ENCODE measurements around the gene TCF7L1.

TCF7L1 gene

DNA sequence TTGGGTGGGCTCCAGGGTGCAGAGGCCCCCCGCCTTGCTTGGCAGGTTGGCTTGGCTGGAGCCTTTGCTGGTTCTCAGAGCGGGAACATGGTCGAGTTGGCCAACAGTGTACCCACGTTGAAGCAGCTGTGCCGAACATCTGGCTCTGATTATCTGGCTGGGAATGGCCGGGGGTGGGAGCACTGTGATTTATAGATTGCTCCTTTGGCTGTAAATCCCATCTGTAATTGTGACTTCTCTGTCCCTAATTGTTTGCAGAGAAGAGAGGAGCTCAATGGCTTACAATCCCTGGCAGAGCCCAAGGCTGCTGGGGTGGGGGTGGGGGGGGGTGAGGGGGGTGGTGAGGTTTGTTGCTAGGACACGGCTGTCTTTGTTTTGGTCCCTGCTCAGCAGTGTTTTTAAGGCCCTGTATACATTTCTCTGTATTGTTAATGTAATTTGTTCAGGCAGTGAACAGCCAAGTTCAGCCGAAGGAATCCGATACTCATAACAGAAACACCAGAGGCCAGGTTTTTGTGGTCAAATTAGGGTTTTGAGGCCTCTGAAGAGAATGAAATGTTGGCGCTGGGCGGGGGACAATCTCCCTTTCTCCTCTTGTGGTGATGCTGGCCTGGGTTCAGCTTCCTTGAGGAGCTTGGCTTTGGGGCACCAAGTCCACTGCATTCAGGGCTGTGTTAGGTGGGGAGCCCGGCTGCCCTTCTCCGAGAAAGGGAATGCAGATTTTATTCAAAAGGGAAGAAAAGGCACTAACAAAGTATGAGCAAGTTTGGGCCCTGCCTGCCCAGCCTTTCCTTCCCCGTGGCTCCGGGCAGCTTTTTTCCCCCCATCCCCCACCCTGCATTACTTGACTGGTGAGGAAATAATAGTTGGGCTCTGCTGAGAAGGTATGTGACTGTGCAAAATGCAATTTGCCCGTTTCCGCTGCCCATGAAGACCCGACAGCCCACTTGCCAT, 82.5 kb downstream of the TCF7L1 start:
- no peak for DNase-seq (ENCODE audit: low read depth in 2 of 2, low spot score in 1 of 2)

DNA sequence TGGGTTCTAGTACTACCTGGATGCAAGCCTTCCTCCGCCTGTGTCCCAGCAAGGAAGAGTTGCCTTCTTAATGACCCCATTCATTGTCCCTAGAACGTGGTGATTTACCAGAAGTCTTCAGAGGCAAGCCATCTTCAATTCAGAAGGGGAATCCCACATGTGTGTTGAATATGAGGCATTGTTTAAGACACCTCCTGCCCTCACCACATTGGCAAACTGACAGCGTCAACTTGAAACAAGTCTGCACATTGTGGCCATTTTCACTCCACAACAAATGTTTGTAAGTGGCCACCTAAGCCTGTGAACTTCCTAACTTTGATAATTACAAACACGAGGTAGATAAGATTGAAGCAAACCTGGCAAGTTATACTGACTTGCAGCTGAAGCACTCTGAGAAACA, 83.7 kb downstream of the TCF7L1 start:
- DNase-seq (ENCODE audit: low read depth in 2 of 2, low spot score in 1 of 2): no peak

DNA sequence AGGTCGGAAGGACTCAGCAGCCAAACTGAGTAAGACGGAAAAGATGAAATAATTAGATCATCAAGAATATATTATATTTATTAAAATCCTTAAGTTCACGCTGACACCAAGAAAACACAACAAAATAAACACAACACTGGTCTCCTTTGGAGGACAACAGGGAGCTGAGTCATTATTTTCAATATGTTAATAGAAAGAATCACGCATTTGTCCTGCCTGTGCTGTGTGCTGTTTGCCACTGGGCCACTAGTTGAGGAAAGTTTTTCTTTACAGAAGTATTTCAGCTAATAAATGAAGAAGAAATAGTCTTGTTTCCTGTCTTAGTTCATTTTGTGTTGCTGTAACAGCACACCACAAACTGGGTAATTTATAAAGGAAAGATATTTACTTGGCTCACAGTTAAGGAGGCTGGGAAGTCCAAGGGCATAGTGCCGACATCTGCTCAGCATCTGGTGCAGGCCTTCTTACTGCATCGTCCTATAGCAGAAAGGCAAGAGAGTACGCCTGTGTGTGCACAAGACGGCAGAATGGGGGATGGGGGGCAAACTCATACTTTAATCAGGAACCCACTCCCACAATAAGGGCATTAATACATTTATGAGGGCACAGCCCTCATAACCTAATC, 88.0 kb downstream of the TCF7L1 start:
- DNase-seq (ENCODE audit: low read depth in 2 of 2, low spot score in 1 of 2): no peak

DNA sequence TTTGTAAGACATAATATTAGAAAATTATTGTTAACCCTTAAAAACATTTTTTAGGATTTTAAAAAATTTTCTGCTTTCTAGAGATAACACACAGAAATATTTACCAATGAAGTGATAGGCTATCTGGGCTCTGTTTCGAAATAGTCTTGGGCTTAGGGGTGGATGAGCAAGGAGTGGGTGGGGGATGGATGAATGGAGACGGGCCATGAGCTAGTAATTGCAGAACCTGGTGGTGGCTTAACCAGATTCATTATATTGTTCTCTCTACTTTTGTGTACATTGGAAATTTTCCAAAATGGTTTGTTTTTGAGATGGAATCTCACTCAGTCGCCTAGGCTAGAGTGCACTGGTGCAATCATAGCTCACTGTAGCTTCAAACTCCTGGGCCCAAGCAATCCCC, 89.6 kb downstream of the TCF7L1 start:
- no peak for DNase-seq (ENCODE audit: low read depth in 2 of 2, low spot score in 1 of 2)

DNA sequence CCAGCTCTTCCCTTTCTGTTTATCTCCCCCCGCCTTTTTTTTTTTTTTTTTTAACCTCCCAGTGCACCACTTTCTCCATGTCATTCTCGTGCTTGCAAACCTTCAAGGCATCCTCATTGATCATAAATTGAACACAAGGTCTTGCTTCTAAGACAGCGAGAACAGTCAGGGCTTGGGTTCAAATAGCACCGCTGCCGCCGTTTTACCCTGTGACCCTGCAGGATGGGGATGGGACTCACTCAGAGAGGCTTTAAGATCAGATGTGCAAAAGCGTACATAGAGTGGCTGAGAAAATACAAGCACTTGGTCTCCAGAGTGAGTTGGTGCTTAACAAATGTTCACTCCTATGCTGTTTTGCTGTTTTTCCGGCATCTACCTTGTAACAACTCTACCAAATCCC, 93.6 kb downstream of the TCF7L1 start:
- DNase-seq (ENCODE audit: low read depth in 2 of 2, low spot score in 1 of 2): no peak

DNA sequence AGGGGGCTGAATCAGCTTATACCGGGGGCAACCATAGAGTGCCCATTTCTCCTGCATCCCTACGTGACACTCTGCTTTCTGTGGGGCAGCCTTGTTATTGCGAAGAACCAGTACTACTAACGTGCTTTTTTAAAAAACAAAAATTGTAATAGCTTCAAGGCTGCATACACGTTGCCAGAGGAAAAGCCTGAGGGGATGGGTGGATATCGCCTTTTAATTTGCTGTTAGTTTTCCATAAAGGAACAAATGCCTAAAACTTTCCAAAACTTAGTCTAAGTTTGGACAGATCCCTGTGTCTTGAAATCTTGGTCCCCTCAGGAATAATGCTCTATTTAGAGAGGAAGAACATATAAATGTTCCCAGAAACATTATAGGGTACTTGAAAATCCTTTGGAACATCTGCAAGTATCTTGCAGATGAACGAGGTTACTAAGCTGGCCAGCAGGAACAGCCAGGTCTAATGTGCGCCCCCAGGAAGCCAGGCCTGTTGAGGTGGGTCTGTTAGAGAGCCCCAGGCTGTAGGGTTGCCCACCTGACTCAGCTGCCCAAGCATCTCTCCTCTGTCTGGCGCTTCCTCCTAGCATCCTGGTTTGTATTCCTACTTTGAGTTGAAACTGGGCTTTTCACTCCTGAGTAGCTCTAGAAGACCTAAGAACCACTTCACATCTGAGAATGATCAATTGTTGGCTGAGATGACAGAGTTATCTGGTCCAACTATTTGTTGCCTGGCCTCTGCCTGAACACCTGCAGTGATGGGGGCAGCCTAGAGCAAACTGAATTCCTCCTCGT, 97.7 kb downstream of the TCF7L1 start:
- no peak for DNase-seq (ENCODE audit: low read depth in 2 of 2, low spot score in 1 of 2)

DNA sequence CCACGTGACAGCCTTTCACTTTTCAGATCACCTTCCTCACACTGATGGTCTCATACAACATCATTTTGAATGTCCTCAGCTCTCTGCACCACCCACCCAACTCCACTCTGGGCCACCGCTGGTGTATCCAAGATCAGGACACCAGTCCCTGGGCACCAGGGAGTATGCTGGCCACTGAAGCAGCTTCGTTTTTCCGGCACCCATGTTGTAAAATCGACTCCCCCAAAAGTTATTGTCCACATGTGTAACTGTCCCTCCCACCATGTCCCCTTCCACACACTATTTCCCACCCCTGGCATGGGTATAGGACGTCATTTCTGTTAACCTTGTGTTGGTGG, 98.2 kb downstream of the TCF7L1 start:
- DNase-seq (ENCODE audit: low read depth in 2 of 2, low spot score in 1 of 2): no peak

DNA sequence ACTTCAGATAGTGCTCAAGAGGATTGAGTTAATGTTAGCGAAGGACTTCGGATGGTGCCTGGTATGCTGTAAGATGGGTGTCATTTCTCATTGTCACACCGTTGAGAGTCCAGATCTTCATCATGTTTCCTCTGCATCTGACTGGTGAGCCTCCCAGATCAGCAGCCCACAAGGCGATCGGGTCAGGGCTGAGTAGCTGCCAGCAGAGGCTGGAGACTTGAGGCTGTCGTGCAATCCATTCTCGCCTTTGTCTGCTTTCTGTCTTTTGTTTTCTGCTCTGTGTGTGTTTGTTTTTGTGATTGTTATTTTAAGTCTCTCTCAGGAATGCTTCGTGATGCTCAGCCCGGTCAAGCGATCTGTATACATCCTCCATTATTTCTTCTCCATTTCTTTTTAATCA, 98.8 kb downstream of the TCF7L1 start:
- no peak for DNase-seq (ENCODE audit: low read depth in 2 of 2, low spot score in 1 of 2)

DNA sequence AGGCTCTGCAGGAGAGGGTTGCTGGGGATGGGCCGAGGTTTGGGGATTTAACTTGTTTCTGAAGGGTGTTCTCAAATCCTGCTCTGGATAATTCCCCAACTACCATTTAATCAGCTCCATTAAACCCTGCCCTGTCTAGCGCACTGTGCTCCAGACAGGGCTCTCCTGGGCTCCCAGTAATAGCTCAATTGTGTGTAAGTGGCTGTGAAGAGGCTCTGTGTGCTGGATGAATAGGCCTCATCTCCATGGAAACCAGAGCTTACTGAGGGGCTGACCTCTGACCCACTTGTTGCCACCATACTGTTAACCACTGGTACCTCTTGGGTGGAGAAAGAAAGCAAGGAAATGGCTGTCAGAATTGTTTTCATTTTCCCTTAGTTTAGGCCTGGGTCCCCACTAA, 101.7 kb downstream of the TCF7L1 start:
- DNase-seq (ENCODE audit: low read depth in 2 of 2, low spot score in 1 of 2): no peak

DNA sequence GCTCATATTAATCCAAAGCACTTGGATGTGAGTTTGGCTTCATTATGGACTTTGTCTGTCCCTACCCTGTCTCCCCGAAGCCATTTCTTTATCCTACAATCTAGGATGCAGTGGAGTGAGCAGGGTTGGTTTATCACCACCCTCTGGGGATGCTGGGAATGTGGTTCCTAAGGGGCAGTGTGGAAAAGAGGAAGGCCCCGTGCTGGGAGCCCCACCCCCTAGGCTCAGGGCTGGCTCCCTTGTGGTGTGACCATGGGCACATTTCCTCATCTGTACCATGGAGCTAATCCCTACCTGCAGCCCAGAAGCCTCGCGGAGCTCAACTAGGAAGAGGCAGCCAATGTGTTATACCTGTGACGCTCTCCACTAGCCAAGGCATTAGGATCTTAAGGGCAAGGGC, 102.1 kb downstream of the TCF7L1 start:
- no peak for DNase-seq (ENCODE audit: low read depth in 2 of 2, low spot score in 1 of 2)

DNA sequence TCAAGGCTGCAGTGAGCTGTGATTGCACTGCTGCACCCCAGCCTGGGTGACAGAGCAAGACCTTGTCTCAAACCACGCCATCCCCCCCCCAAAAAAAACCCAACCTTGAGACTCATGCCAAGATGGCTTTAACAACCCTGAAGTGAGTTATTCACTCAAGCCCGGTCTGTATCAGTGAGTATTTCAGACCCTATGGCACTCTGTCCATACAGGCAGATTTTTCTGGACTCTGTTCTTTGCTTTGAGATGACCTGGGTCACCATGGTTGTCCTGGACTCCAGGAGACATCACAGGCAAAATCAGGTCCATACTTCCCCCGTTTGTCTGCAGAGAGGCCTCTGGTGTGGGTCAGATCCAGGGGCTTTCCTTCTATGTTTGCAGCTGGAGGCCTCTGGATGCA, 102.9 kb downstream of the TCF7L1 start:
- no peak for DNase-seq (ENCODE audit: low read depth in 2 of 2, low spot score in 1 of 2)

DNA sequence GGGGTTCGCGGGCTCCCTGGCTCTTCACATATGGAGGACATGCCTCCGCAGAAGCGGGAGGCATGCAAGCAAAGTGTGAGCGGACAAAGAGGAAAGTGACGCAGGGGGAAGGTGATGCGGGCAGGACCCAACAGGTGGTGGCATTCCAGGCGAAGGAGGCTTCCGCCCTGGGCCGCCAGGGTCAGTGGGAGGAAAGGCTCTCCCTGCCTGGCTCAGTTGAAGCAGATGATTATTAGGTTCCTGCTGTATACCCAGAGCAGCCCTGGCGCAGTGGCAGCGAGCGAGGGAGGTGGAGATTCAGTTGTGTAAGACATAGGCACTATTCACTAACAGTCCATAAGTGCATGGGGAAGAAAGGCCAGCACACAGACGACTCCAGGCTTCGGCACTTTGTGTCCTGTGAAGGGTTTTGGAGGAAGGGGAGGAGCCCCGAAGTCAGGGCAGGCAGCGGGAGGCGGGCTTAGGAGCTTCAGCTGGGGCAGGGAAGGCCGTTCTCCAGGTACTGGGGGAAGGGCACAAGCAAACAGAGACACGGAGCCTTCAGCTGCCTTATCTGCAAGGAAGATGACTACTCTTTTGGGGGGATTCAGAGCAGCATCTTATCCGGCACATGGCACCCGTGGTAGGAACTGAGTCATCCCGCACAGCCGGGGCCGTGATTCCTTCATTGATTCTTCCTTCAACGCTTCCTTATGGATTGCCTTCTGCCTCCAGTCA, 104.8 kb downstream of the TCF7L1 start:
- DNase-seq (ENCODE audit: low read depth in 2 of 2, low spot score in 1 of 2): no peak

DNA sequence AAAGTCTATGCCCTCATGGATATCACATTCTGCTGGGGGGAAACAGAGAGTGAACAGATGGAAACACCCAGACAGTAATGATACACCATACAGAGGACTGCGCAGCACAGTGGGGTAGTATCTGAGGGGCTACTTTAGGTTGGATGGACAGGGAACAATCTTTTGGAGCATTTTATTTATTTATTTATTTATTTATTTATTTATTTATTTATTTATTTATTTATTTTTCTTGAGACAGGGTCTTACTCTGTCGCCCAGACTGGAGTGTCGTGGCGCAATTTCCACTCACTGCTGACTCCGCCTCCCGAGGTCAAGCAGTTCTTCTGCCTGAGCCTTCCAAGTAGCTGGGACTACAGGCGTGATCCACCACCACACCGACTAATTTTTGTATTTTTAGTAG, 105.4 kb downstream of the TCF7L1 start:
- no peak for DNase-seq (ENCODE audit: low read depth in 2 of 2, low spot score in 1 of 2)

DNA sequence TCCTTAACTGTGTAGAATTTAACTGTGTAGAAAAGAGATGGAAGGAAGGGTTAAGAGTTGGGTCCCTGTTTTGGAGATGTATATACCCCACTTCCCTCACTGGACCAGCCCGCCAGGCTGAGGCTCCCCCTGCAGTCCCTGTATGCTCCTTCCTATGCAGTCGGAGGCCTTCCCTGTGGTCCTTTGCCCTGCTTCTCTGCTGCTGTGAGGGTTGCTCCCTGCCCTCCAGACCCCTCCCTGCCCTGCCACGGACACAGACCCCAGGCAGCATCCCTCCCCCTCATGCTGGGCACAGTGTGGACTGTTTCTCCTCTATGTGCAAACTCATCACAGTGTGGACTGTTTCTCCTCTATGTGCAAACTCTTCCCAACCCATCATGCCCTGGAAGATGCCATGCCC, 105.9 kb downstream of the TCF7L1 start:
- DNase-seq (ENCODE audit: low read depth in 2 of 2, low spot score in 1 of 2): no peak

DNA sequence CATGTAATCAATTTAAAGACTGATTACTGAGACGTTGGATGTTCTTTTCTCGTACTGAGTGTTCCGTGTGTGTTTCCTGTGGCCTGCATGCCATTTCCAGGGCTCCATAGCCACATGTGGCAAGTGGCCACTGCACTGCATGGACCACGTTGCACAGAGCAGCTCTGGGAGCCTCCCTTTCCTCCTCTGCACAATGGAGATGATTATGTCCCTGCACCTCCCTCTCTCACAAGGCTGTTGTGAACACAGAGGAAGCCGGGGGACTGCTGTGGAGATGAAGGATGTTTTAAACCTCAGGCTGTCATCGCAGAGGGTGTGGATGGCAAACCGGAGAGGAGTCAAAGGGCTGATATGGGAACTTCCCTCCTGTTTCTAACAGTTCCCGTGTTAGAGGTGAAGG, 106.9 kb downstream of the TCF7L1 start:
- DNase-seq (ENCODE audit: low read depth in 2 of 2, low spot score in 1 of 2): no peak

DNA sequence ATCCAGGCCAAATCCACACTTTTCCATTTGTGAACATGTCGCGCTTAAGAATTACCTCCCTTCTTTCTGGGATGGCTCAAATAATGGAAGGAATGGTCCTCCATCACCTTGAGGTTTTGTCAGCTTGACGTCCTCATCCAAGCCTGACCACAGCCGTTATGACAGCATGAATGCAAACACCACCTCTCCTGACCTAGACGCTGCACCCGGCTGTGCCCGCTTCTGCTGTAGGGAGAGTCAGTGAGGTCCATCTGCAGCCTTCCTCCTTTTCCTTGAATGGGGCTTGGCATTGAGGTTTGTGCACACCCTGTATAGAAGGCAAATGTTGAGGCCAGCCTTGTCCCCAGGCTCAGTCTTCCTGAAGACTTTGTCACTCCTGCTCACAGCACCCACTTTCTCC, 109.1 kb downstream of the TCF7L1 start:
- no peak for DNase-seq (ENCODE audit: low read depth in 2 of 2, low spot score in 1 of 2)

DNA sequence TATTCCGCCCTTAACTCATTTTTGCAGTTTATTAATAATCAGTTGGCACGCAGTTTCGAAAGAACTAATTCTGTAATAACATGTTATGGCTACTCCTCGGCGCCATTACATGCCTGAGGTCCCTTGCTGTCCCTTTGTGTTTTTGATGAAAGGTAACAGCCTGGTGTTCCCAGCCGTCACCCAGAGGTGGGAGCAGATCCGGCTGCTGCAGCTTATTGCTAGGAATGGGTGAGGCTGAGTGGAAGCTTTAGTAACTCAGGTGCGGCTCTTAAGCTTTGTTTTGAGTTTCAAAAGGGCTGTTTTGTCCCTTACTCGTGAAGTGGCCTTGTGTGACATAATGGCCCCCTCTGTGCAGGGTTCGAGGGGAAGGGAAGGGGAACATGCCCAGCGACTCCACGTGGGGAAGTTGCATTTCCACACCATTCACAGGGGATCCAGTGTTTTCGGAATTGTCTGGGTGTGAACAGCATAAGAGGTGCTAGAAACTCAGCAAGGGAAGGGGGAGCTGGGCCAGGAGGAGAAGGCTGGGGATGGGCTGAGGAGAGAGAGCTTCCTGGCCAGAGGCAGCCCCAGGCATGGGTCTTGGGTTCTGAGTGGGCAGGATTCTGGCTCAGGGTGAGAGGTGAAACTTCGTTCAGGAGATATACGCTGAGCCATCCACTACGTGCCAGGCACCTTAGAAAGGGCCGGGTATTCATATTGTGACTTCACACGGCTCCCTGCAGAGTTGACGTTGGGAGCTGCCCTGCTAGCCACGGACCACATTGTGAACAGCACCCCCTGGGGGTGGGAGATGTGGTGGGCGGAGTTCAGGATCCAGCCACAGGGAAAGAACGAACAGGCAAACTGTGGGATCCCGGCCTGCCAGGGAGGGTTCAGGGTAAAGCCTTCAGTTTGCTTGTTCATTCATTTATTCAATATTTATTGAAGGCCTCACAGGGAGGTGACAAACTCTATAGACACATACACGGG, 110.2 kb downstream of the TCF7L1 start:
- no peak for DNase-seq (ENCODE audit: low read depth in 2 of 2, low spot score in 1 of 2)

DNA sequence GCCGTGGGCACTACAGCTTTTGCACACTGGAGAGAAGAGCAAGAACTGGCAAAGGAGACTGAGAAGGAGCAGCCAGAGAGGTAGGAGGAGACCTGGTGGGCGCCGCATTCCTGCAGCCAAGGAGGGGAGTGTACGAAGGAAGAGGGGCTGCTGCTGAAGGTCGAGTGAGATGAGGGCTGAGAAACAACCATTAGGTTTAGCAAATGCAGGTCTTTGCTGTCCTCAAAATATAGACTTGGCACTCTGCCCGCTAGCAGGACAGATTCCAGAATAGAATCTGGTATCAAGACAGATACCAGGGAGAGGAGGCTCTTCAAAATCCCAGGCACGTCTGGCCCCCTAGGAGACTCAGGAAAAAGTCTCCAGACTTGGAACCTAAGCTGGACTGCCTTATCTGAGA, 111.6 kb downstream of the TCF7L1 start:
- DNase-seq (ENCODE audit: low read depth in 2 of 2, low spot score in 1 of 2): no peak

DNA sequence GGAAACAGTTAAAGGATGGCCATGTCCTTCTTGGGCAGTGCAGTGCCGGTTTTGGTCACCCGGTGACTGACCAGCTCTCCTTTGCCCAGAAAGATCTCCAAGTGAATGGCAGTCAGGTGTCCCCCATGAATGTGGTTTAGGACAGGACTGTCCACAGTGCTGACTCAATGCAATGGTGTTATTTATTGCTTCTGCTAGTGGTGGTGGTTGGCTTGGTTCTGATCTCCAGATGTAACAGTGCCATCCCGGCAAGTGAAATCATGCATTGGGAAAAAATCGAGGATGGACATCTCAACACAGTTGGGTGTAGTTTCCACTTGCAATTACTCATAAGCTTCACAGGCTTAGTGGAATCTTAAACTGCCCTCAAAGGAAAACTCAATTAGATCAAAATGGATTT, 112.7 kb downstream of the TCF7L1 start:
- DNase-seq (ENCODE audit: low read depth in 2 of 2, low spot score in 1 of 2): no peak

DNA sequence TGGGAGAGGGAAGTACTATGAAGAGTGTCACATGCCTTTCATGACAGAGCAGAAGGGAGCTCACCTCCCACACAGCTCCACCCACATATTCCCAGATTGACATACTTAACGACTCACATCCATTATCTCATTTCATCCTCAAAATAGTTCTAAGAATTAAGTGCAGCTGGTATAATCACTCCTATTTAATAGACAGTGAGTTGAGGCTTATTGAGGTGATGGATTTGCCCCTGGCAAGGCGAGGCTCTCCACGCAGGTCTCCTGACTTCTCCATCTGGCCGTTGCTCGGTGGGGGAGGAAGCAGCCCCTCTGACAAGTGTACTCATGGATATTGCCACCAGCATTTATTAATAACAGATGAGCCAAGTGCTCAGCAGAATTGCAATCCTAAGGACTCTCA, 113.2 kb downstream of the TCF7L1 start:
- no peak for DNase-seq (ENCODE audit: low read depth in 2 of 2, low spot score in 1 of 2)
